ENCODE results near the gene NAT16. TPM values are rescaled to one million over a fixed set of nuclear protein-coding genes. Genes with fewer than 3 reads are reported as not detected.

NAT16 gene
- total RNA-seq, 1 experiment from 2014 or later: not detected

- Histone ChIP-seq H3K4me3 (ENCODE audit: low read length) (no peak overlapping the region), H3K36me3 (ENCODE audit: insufficient read depth, low read length) (no peaks in the 10 kb centered on the region), H3K27me3 (ENCODE audit: low read length) (no peaks in the 10 kb centered on the region), H3K9me2 (replicated peaks; ENCODE audit: insufficient read depth, low read length) (no peaks in the 10 kb centered on the region), H4K20me1 (ENCODE audit: insufficient read depth, low read depth, low read length) (peaks cover 5% of the 10 kb centered on the region; the same call in 1 of the 2 replicates), H3K27ac (ENCODE audit: low read length) (no peak overlapping the region), H3K9me3 (ENCODE audit: low read length) (no peaks in the 10 kb centered on the region), H3K9ac (ENCODE audit: low read length) (no peak overlapping the region), H3K79me2 (ENCODE audit: low read length) (no peaks in the 10 kb centered on the region), H3K4me2 (ENCODE audit: low read depth, low read length, poor library complexity, severe bottlenecking) (no peak overlapping the region), H3K4me1 (ENCODE audit: low read length) (peaks cover 9% of the 10 kb centered on the region), H2AFZ (ENCODE audit: low read length) (no peak overlapping the region)
- no peak for DNase-seq
These were observed 7.9 kb downstream of the NAT16 start for GRCh38 chr7:101172005-101172853.

GRCh38 chr7:101171442-101171837 is 8.7 kb downstream of the NAT16 start:
- H3K4me1 ChIP-seq (ENCODE audit: low read length): peaks cover 9% of the 10 kb centered on the region
- peaks cover 8% of the 10 kb centered on the region; the same call in 1 of the 2 replicates for H4K20me1 ChIP-seq (ENCODE audit: insufficient read depth, low read depth, low read length)
- H3K9me2 ChIP-seq (replicated peaks; ENCODE audit: insufficient read depth, low read length): no peaks in the 10 kb centered on the region
- no peak overlapping the region for H3K9ac ChIP-seq (ENCODE audit: low read length)
- no peak for DNase-seq
- H3K4me2 ChIP-seq (ENCODE audit: low read depth, low read length, poor library complexity, severe bottlenecking): no peak overlapping the region
- H3K4me3 ChIP-seq (ENCODE audit: low read length): no peak overlapping the region
- H3K27ac ChIP-seq (ENCODE audit: low read length): no peak overlapping the region
- H3K9me3 ChIP-seq (ENCODE audit: low read length): no peaks in the 10 kb centered on the region
- H3K36me3 ChIP-seq (ENCODE audit: insufficient read depth, low read length): no peaks in the 10 kb centered on the region
- H2AFZ ChIP-seq (ENCODE audit: low read length): no peak overlapping the region
- H3K27me3 ChIP-seq (ENCODE audit: low read length): no peaks in the 10 kb centered on the region
- H3K79me2 ChIP-seq (ENCODE audit: low read length): no peaks in the 10 kb centered on the region

GRCh38 chr7:101170617-101171441 is 9.3 kb downstream of the NAT16 start:
- no peaks in the 10 kb centered on the region for H3K9me2 ChIP-seq (replicated peaks; ENCODE audit: insufficient read depth, low read length)
- H3K4me2 ChIP-seq (ENCODE audit: low read depth, low read length, poor library complexity, severe bottlenecking): no peak overlapping the region
- no peak overlapping the region for H3K4me3 ChIP-seq (ENCODE audit: low read length)
- no peak overlapping the region for H3K9ac ChIP-seq (ENCODE audit: low read length)
- H3K27ac ChIP-seq (ENCODE audit: low read length): no peak overlapping the region
- H3K36me3 ChIP-seq (ENCODE audit: insufficient read depth, low read length): no peaks in the 10 kb centered on the region
- H2AFZ ChIP-seq (ENCODE audit: low read length): no peak overlapping the region
- no peak for DNase-seq
- no peaks in the 10 kb centered on the region for H3K27me3 ChIP-seq (ENCODE audit: low read length)
- peaks cover 13% of the 10 kb centered on the region; the same call in 1 of the 2 replicates for H4K20me1 ChIP-seq (ENCODE audit: insufficient read depth, low read depth, low read length)
- peaks cover 12% of the 10 kb centered on the region for H3K4me1 ChIP-seq (ENCODE audit: low read length)
- no peaks in the 10 kb centered on the region for H3K9me3 ChIP-seq (ENCODE audit: low read length)
- no peaks in the 10 kb centered on the region for H3K79me2 ChIP-seq (ENCODE audit: low read length)

- peaks cover 18% of the 10 kb centered on the region for H4K20me1 ChIP-seq (ENCODE audit: insufficient read depth, low read depth, low read length)
- no peak overlapping the region for H3K9ac ChIP-seq (ENCODE audit: low read length)
- H3K27ac ChIP-seq (ENCODE audit: low read length): no peak overlapping the region
- H3K79me2 ChIP-seq (ENCODE audit: low read length): no peaks in the 10 kb centered on the region
- H3K4me2 ChIP-seq (ENCODE audit: low read depth, low read length, poor library complexity, severe bottlenecking): peak overlapping the region; percentile 22
- no peaks in the 10 kb centered on the region for H3K27me3 ChIP-seq (ENCODE audit: low read length)
- peaks cover 19% of the 10 kb centered on the region for H3K4me1 ChIP-seq (ENCODE audit: low read length)
- peak; percentile 92 for DNase-seq
- H3K36me3 ChIP-seq (ENCODE audit: insufficient read depth, low read length): no peaks in the 10 kb centered on the region
- H3K4me3 ChIP-seq (ENCODE audit: low read length): no peak overlapping the region
- H2AFZ ChIP-seq (ENCODE audit: low read length): no peak overlapping the region
- H3K9me2 ChIP-seq (replicated peaks; ENCODE audit: insufficient read depth, low read length): no peaks in the 10 kb centered on the region
- no peaks in the 10 kb centered on the region for H3K9me3 ChIP-seq (ENCODE audit: low read length)
These were observed 10.1 kb downstream of the NAT16 start for GRCh38 chr7:101169838-101170551.

GRCh38 chr7:101169110-101169837 is 10.8 kb downstream of the NAT16 start:
- peak overlapping the region; percentile 22 for H3K4me2 ChIP-seq (ENCODE audit: low read depth, low read length, poor library complexity, severe bottlenecking)
- H2AFZ ChIP-seq (ENCODE audit: low read length): no peak overlapping the region
- no peak overlapping the region for H3K4me3 ChIP-seq (ENCODE audit: low read length)
- H3K9me2 ChIP-seq (replicated peaks; ENCODE audit: insufficient read depth, low read length): no peaks in the 10 kb centered on the region
- DNase-seq: peak; percentile 54
- 0 out of 2 replicates have a peak, but pooled peaks cover under 1% of the 10 kb centered on the region for H3K79me2 ChIP-seq (ENCODE audit: low read length)
- no peak overlapping the region for H3K9ac ChIP-seq (ENCODE audit: low read length)
- no peak overlapping the region for H3K27ac ChIP-seq (ENCODE audit: low read length)
- no peaks in the 10 kb centered on the region for H3K36me3 ChIP-seq (ENCODE audit: insufficient read depth, low read length)
- H4K20me1 ChIP-seq (ENCODE audit: insufficient read depth, low read depth, low read length): peaks cover 25% of the 10 kb centered on the region
- H3K4me1 ChIP-seq (ENCODE audit: low read length): peaks cover 26% of the 10 kb centered on the region
- no peaks in the 10 kb centered on the region for H3K9me3 ChIP-seq (ENCODE audit: low read length)
- no peaks in the 10 kb centered on the region for H3K27me3 ChIP-seq (ENCODE audit: low read length)

- Histone ChIP-seq H3K9ac (ENCODE audit: low read length) (no peak overlapping the region), H3K27me3 (ENCODE audit: low read length) (no peaks in the 10 kb centered on the region), H2AFZ (ENCODE audit: low read length) (no peak overlapping the region), H3K36me3 (ENCODE audit: insufficient read depth, low read length) (no peaks in the 10 kb centered on the region), H3K4me3 (ENCODE audit: low read length) (no peak overlapping the region), H4K20me1 (ENCODE audit: insufficient read depth, low read depth, low read length) (peaks cover 30% of the 10 kb centered on the region), H3K27ac (ENCODE audit: low read length) (no peak overlapping the region), H3K4me1 (ENCODE audit: low read length) (peaks cover 30% of the 10 kb centered on the region), H3K9me2 (replicated peaks; ENCODE audit: insufficient read depth, low read length) (no peaks in the 10 kb centered on the region), H3K9me3 (ENCODE audit: low read length) (no peaks in the 10 kb centered on the region), H3K4me2 (ENCODE audit: low read depth, low read length, poor library complexity, severe bottlenecking) (no peak overlapping the region), H3K79me2 (ENCODE audit: low read length) (0 out of 2 replicates have a peak, but pooled peaks cover 5% of the 10 kb centered on the region)
- DNase-seq: no peak
These were observed 11.6 kb downstream of the NAT16 start for GRCh38 chr7:101168412-101169049.

GRCh38 chr7:101167645-101168411 is 12.3 kb downstream of the NAT16 start:
- Histone ChIP-seq H3K9me3 (ENCODE audit: low read length) (no peaks in the 10 kb centered on the region), H4K20me1 (ENCODE audit: insufficient read depth, low read depth, low read length) (peaks cover 30% of the 10 kb centered on the region), H3K4me3 (ENCODE audit: low read length) (no peak overlapping the region), H3K9me2 (replicated peaks; ENCODE audit: insufficient read depth, low read length) (no peaks in the 10 kb centered on the region), H3K9ac (ENCODE audit: low read length) (no peak overlapping the region), H3K36me3 (ENCODE audit: insufficient read depth, low read length) (no peaks in the 10 kb centered on the region), H3K4me1 (ENCODE audit: low read length) (peaks cover 33% of the 10 kb centered on the region), H2AFZ (ENCODE audit: low read length) (no peak overlapping the region), H3K4me2 (ENCODE audit: low read depth, low read length, poor library complexity, severe bottlenecking) (no peak overlapping the region), H3K79me2 (ENCODE audit: low read length) (0 out of 2 replicates have a peak, but pooled peaks cover 5% of the 10 kb centered on the region), H3K27ac (ENCODE audit: low read length) (no peak overlapping the region), H3K27me3 (ENCODE audit: low read length) (no peaks in the 10 kb centered on the region)
- DNase-seq: peak; percentile 60

Data from Karpas-422 (cell line).